SH-SY5Y (cell line): ENCODE results near the gene GYG1.

Experiments
- GATA2 ChIP-seq: IDR thresholded peaks from 2 replicates; pipeline ENCODE4 v1.6.1; 2011; ENCODE audit warnings: mild to moderate bottlenecking, low read depth, low read length
- GATA3 ChIP-seq: IDR thresholded peaks from 2 replicates; pipeline ENCODE4 v1.6.1; 2011; ENCODE audit warnings: low read depth, mild to moderate bottlenecking, low read length, moderate library complexity

GRCh38 chr3:148953094-148953493 lies 38.2 kb upstream of the GYG1 start:
- TF ChIP-seq GATA3, result no peak
- TF ChIP-seq GATA2, result no peak
